Neural progenitor cell (in vitro differentiated cells): ENCODE measurements around the gene MEMO1.

Experiments used
- CTCF ChIP-seq: fragments of 200-600 bp; sonication (generic); IDR thresholded peaks from 2 replicates; pipeline ENCODE4 v1.5.1; 2017; ENCODE audit warnings: antibody characterized with exemption, mild to moderate bottlenecking
- EZH2 ChIP-seq: fragments of 200-600 bp; sonication (generic); IDR thresholded peaks from 2 replicates; pipeline ENCODE4 v1.6.1; 2017; ENCODE audit warnings: antibody characterized with exemption, mild to moderate bottlenecking, moderate library complexity
- EZH2phosphoT487 ChIP-seq: fragments of 200-600 bp; sonication (generic); IDR thresholded peaks from 2 replicates; pipeline ENCODE4 v1.6.1; 2017; ENCODE audit warnings: antibody characterized with exemption

GRCh38 chr2:31944828-31945571 lies 65.8 kb downstream of the MEMO1 start:
- no peak for TF ChIP-seq CTCF
- no peak for TF ChIP-seq EZH2
- no peak for TF ChIP-seq EZH2phosphoT487
